T47D (cell line): ENCODE data around the gene RPS6KA2.

Experiments used
- DNase-seq, 2 experiments: peaks; one replicate each; pipeline versions ENCODE4 v3.0.0 to v3.0.0-alpha.2; 2011 to 2012; ENCODE audit warnings: low read depth in 1 of 2, low spot score in 1 of 2
- JUND ChIP-seq: IDR thresholded peaks from 2 replicates; pipeline ENCODE4 v1.6.1; 2012; ENCODE audit warnings: low read depth
- in situ Hi-C: cut with HindIII; loops from 2 replicates; pipeline ENCODE4 v1.10.0; 2016; ENCODE audit warnings: low sequenced_read_pairs, low pct_unique_long_range_greater_than_20kb

Gene RPS6KA2

GRCh38 chr6:166418691-166419143 is 208.3 kb downstream of the RPS6KA2 start:
- TF ChIP-seq JUND = no peak
- in situ Hi-C loops = no loop called here
- no peak for DNase-seq

DNA sequence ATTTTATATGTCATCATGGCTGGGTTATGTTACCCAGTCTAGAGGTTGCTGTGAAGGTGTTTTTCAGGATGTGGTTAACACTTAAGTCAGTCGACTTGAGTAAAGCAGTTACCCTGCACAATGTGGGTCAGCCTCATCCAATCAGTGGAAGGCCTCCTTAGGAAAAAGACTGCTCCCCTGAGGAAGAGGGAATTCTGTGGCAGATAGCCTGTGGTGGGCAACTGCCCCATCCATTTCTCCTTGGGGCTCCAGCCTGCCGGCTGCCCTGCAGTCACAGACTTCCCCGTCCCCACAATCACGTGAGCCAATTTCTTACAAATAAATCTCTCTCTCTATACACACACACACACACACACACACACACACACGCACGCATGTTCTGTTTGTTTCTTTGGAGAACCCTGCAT is 209.8 kb downstream of the RPS6KA2 start:
- in situ Hi-C loops = no loop called here
- no peak for TF ChIP-seq JUND

DNA sequence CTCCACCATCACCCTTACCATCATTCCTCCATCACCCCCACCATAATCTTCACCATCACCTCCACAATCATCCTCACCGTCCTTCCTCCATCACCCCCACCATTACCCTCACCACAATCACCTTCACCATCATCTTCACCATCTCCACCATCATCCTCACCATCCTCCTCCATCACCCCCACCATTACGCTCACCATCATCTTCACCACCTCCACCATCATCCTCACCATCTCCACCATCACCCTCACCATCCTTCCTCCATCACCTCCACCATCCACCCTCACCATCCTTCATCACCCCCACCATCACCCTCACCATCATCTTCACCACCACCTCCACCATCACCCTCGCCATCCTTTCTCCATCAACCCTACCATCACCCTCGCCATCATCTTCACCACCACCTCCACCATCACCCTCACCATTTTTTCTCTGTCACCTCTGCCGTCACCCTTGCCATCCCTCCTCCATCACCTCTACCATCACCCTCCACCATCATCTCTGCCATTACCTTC is 211.2 kb downstream of the RPS6KA2 start:
- in situ Hi-C loops = no loop called here
- no peak for TF ChIP-seq JUND
- no peak for DNase-seq

More for the DNA sequence above, 209.8 kb downstream of the RPS6KA2 start:
- no peak for DNase-seq

DNA sequence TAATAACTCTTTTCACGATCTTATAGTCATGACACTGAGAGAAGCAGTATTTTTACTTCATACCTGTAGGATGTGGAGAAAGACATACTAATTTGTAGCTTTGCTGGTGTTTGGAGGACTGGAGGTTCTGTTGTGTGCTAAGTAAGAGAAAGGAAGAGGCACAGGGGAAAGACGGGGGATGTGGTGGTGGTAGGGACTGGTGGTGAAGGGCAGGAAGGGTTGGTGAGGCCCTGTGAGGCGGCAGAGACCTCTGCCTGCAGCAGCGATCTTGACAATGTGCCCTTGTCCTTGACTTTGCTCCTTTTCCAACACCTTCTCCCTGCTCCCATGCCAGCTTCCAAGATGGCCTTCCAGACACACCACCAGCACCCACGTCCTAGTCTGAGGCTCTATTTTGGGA is 211.7 kb downstream of the RPS6KA2 start:
- no peak for DNase-seq
- no peak for TF ChIP-seq JUND
- in situ Hi-C loops = no loop called here

DNA sequence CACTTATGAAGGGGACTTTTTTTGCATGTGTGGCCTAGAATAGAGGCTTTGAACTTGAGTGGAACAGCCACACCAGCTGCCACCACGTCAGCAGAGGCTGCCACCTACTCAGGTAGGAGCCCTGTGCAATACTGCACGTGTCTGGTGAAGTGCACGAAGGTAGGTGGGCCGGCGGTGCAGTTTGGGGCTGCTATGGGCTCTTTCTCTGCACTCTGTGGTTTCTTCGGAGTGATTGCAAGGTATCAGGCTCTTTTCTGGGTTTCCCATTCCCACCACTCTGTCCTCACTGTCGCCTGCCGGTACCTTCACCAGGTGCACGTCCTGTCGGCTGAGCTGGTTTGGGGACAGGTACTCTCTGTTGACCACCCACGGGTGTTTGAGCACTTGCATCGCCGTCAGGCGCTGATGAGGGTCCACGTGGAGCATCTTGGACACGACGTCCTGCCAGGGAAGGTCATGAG is 213.5 kb downstream of the RPS6KA2 start:
- in situ Hi-C loops = no loop called here
- DNase-seq = no peak
- TF ChIP-seq JUND = no peak

DNA sequence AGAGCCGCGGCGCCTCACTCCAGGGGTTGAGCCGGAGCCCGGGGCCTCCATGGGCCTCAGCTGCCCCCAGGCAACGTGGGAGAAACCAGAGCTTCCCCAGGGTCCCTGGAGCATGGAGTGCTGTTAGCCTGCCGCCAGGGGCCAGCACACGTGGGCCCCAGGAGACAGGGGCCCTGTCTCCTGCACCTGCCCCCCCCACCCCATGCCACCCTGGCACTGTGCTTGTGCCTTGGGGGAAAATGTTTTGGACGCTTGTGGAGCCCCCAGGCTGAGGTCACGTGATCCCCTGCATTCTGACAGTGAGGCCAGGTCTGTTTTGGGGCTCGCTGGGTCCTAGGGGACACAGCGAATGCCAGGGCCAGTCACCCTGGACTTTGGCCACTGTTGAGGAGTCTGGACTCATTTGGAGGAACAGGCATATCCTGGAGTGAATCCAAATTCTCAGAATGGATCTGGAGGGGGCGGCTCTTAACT is 214.1 kb downstream of the RPS6KA2 start:
- in situ Hi-C loops = no loop called here
- no peak for DNase-seq

DNA sequence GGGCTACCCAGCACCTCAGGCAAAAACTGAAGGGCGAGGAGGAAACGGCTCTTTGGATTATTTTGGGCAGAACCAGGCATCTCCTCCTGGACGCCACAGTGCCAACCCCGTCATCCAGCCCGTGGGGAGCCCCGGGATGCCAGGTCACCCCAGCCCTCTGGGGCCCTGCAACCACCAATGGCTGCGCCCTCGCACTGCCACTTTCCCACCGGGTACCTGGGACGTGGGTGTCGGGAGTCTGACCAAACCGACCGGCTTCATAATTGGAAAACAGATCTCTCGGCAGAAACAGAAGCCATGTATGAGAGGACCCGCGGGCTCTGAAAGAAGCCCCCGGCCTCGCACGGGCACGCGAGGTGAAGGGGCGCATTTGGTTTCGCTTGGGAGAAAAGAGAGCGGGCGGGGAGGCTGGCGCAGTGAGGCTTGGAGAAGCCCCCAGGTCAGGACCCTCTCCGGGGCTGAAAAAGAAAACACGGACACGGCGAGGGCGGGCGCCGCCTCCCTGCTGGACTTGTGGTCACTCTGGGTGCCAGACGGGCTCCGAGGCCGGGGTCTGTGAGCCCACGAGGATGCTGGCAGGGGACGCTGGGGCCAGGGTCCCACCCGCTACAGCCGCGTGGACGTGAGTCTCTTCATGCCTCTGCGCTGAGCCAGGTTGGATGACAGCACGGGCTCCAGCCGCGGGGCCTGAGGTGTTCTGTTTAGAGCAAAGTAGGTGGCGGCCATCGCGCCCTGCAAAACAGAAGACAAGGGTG is 214.7 kb downstream of the RPS6KA2 start:
- DNase-seq = no peak
- TF ChIP-seq JUND = no peak
- in situ Hi-C loops = no loop called here

More for the DNA sequence above, 214.1 kb downstream of the RPS6KA2 start:
- no peak for TF ChIP-seq JUND

DNA sequence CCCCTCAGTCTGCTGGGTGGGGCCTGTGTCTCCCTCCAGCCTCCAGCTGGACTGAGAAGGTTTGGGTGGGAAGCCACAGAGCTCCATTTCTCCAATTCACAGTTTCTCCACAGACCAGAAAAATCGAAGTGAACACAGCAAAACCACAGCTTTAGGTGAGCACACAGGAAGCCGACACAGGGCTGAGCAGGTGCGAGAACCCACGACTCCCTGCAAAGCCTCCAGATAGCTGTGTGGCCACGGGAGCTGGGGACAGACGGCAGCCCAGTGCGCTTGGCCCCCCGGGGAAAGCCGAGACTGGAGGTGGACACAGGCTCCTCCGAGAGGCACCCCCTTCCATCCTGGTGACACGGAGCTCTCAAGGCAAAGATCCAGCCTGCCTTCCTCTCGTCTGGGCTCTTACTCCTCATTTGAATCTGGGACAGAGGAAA is 215.3 kb downstream of the RPS6KA2 start:
- DNase-seq = no peak
- in situ Hi-C loops = no loop called here
- TF ChIP-seq JUND = no peak

- in situ Hi-C loops = no loop called here
- no peak for DNase-seq
- TF ChIP-seq JUND = no peak
Measured at GRCh38 chr6:166411271-166411670, 215.8 kb downstream of the RPS6KA2 start.

GRCh38 chr6:166410426-166410935 is 216.6 kb downstream of the RPS6KA2 start:
- no peak for DNase-seq
- in situ Hi-C loops = no loop called here
- TF ChIP-seq JUND = no peak

DNA sequence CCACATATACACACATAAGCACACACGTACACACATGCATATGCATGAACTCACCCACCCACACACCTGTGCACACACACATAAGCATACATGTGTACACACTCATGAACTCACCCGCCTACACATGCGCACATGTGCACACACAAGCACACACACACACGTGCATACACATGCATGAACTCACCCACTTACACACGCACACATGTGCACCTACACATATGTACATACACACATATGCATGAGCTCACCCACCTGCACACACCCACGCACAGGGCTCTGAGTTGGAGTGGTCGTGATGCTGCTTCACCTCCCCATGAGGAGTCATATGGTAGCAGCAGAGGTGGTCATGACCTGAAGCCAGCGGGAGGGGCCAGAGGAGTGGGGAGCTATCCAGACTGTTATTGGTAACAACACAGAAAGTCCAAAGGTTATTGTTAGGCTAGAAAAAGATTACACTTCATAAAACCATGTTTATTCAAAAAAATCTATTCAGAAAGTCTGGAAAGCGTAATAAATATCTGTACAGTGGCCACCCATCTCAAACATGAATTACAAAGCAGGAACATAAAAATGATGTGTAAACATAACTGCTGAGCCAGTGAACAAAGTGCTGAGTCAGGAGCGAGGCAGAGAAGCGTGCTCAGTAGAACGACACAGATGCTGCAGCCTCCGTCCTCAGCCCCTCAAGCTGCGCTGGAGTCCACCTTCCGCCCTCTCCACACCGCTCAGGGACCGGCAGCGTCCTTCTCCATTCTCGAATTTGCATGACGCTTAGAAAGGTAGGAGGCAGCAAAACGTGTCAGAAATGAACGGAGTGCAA is 217.9 kb downstream of the RPS6KA2 start:
- no peak for TF ChIP-seq JUND
- in situ Hi-C loops = no loop called here
- DNase-seq = no peak

- in situ Hi-C loops = no loop called here
- no peak for DNase-seq
Measured at GRCh38 chr6:166406197-166406596, 220.9 kb downstream of the RPS6KA2 start.

More at GRCh38 chr6:166406197-166406596, 220.9 kb downstream of the RPS6KA2 start:
- no peak for TF ChIP-seq JUND
